ENCODE results near the gene DOP1B.
"Not testable (repeated sequence)": the region's sequence is repeated elsewhere in the genome, so short reads cannot be mapped to it uniquely, and the experiment has no call there.

DOP1B gene

DNA sequence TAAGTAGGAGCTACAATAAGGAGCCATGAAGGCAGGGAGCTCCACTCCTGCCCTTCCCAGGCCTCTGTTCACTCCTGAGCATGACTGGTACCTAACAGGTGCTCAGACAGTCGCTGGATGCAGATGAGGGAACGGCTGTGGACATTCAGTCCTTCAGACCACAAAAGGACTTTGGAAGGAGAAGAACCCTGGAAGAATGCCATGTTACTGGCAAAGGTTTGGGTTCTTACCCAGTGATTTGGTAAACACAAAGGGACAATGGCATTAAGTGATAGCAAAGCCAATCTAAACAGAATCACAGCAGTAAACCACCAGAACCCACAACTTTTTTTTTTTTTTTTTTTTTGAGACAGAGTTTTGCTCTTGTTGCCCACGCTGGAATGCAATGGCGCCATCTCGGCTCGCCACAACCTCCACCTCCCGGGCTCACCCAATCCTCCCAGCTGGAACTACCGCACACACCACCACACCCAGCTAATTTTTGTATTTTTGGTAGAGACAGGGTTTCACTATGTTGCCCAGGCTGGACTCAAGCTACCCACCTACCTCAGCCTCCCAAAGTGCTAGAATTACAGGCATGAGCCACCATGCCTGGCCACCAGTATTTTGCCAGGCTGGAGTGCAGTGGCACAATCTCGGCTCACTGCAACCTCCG is 29.2 kb upstream of the DOP1B start:
- DNase-seq (ENCODE audit: extremely low read depth, low read depth): no peak
- no peak for TF ChIP-seq CTCF (IDR thresholded peaks at IDR 0.05; ENCODE audit: low read depth, low read length, missing control alignments)
- no peak overlapping the region for H3K4me3 ChIP-seq (replicated peaks; ENCODE audit: low read depth, low read length)

DNA sequence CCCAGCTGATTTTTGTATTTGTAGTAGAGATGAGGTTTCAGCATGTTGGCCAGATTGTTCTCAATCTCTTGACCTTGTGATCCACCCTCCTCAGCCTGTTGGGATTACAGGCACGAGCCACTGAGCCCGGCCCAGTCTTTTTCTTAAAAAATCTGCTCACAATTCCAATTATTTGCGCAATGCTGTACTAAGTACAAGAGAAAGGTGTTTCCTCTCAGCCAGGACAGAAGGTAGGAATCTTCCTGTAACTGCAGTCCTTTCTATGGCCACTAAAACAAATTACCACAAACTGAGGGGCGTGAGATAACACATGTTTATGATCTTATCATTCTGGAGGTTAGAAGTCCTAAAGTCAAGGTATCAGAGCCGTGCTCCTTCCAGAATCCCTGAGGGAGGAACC is 28.6 kb upstream of the DOP1B start:
- no peak for DNase-seq (ENCODE audit: extremely low read depth, low read depth)
- TF ChIP-seq CTCF (IDR thresholded peaks at IDR 0.05; ENCODE audit: low read depth, low read length, missing control alignments): no peak
- H3K4me3 ChIP-seq (replicated peaks; ENCODE audit: low read depth, low read length): no peak overlapping the region

GRCh38 chr21:36129219-36129618 is 27.4 kb upstream of the DOP1B start:
- no peak for TF ChIP-seq CTCF (IDR thresholded peaks at IDR 0.05; ENCODE audit: low read depth, low read length, missing control alignments)
- DNase-seq (ENCODE audit: extremely low read depth, low read depth): no peak
- H3K4me3 ChIP-seq (replicated peaks; ENCODE audit: low read depth, low read length): no peak overlapping the region

GRCh38 chr21:36130414-36130762 is 26.2 kb upstream of the DOP1B start:
- DNase-seq (ENCODE audit: extremely low read depth, low read depth): not testable (repeated sequence)
- H3K4me3 ChIP-seq (replicated peaks; ENCODE audit: low read depth, low read length): peak overlapping the region; percentile 36

GRCh38 chr21:36130839-36131238 is 25.8 kb upstream of the DOP1B start:
- H3K4me3 ChIP-seq (replicated peaks; ENCODE audit: low read depth, low read length): peak overlapping the region; percentile 36
- DNase-seq (ENCODE audit: extremely low read depth, low read depth): not testable (repeated sequence)

DNA sequence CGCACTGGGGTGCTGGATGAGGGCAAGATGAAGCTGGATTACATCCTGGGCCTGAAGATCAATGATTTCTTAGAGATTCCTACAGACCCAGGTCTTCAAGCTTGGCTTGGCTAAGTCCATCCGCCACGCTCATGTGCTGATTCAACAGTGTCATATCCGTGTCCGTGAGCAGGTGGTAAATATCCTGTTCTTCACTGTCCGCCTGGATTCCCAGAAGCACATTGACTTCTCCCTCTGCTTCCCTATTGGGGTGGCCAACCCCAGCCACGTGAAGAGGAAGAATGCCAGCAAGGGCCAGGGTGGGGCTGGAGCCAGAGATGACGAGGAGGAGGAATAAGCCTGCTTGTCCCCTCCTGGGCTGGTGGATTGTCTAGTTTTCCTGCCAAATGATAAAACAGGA is 23.9 kb upstream of the DOP1B start:
- no peak overlapping the region for H3K4me3 ChIP-seq (replicated peaks; ENCODE audit: low read depth, low read length)
- no peak for DNase-seq (ENCODE audit: extremely low read depth, low read depth)
- TF ChIP-seq CTCF (IDR thresholded peaks at IDR 0.05; ENCODE audit: low read depth, low read length, missing control alignments): no peak

GRCh38 chr21:36134803-36135390 is 21.7 kb upstream of the DOP1B start, which contains the start of gene CBR3:
Gene CBR3 (plus strand): TSS chr21:36135079. CDS start chr21:36135193, 114 bp downstream.
- no peak for TF ChIP-seq CTCF (IDR thresholded peaks at IDR 0.05; ENCODE audit: low read depth, low read length, missing control alignments)
- no peak for DNase-seq (ENCODE audit: extremely low read depth, low read depth)
- H3K4me3 ChIP-seq (replicated peaks; ENCODE audit: low read depth, low read length): peak within 1 kb of the TSS; percentile 65
